H9 (cell line): ENCODE data around the gene RBFOX2. TPM values are rescaled to one million over a fixed set of nuclear protein-coding genes. Genes with fewer than 3 reads are reported as not detected.

Experiments used
- DNase-seq: peaks from one replicate; pipeline ENCODE4 v3.0.0-alpha.2; 2017
- H2AFZ ChIP-seq: one replicate; pipeline ENCODE4 v1.6.1; 2013; ENCODE audit warnings: mild to moderate bottlenecking, low read length, control low read depth, moderate library complexity
- H2AK5ac ChIP-seq: 2 replicates; pipeline ENCODE4 v1.6.1; 2013; ENCODE audit warnings: low read length, control low read depth, mixed read lengths; ENCODE audit not compliant: insufficient read length
- H2BK120ac ChIP-seq: one replicate; pipeline ENCODE4 v1.6.1; 2013; ENCODE audit warnings: low read depth, mild to moderate bottlenecking, low read length, control low read depth, inconsistent platforms; ENCODE audit not compliant: poor library complexity, severe bottlenecking
- H2BK12ac ChIP-seq: 2 replicates; pipeline ENCODE4 v1.6.1; 2013; ENCODE audit warnings: low read length, control low read depth, mixed read lengths, low read depth; ENCODE audit not compliant: insufficient read length
- H2BK15ac ChIP-seq: 2 replicates; pipeline ENCODE4 v1.6.1; 2013; ENCODE audit warnings: low read depth, low read length, control low read depth
- H2BK20ac ChIP-seq: one replicate; pipeline ENCODE4 v1.6.1; 2013; ENCODE audit warnings: low read depth, mild to moderate bottlenecking, low read length, control low read depth, inconsistent platforms; ENCODE audit not compliant: poor library complexity, severe bottlenecking
- H2BK5ac ChIP-seq: 2 replicates; pipeline ENCODE4 v1.6.1; 2013; ENCODE audit warnings: low read length, control low read depth, mixed read lengths; ENCODE audit not compliant: insufficient read length
- H3K14ac ChIP-seq: 2 replicates; pipeline ENCODE4 v1.6.1; 2013; ENCODE audit warnings: low read length, control low read depth; ENCODE audit not compliant: insufficient read depth
- H3K18ac ChIP-seq: 2 replicates; pipeline ENCODE4 v1.6.1; 2013; ENCODE audit warnings: low read depth, mild to moderate bottlenecking, mixed read lengths, low read length, control low read depth; ENCODE audit not compliant: insufficient read length
- H3K23ac ChIP-seq: 2 replicates; pipeline ENCODE4 v1.6.1; 2013; ENCODE audit warnings: low read length, control low read depth, mixed read lengths, low read depth; ENCODE audit not compliant: insufficient read length
- H3K23me2 ChIP-seq: 2 replicates; pipeline ENCODE4 v1.6.1; 2013; ENCODE audit warnings: low read depth, mild to moderate bottlenecking, mixed read lengths, low read length, control low read depth; ENCODE audit not compliant: insufficient read length, poor library complexity, severe bottlenecking
- H3K27ac ChIP-seq: 2 replicates; pipeline ENCODE4 v1.5.1; 2013; ENCODE audit warnings: low read length, control low read depth, mixed read lengths, low read depth; ENCODE audit not compliant: insufficient read length
- H3K27me3 ChIP-seq: 2 replicates; pipeline ENCODE4 v1.6.1; 2013; ENCODE audit warnings: low read length, control low read depth, inconsistent platforms; ENCODE audit not compliant: insufficient read depth
- H3K4ac ChIP-seq: 2 replicates; pipeline ENCODE4 v1.6.1; 2013; ENCODE audit warnings: low read depth, mild to moderate bottlenecking, control low read depth, inconsistent platforms, low read length, moderate library complexity
- H3K4me1 ChIP-seq: 2 replicates; pipeline ENCODE4 v1.6.1; 2013; ENCODE audit warnings: low read length, control low read depth, inconsistent platforms; ENCODE audit not compliant: insufficient read depth
- H3K4me2 ChIP-seq: 2 replicates; pipeline ENCODE4 v1.6.1; 2013; ENCODE audit warnings: low read length, control low read depth, mixed read lengths; ENCODE audit not compliant: insufficient read length, insufficient read depth
- H3K56ac ChIP-seq: 2 replicates; pipeline ENCODE4 v1.6.1; 2013; ENCODE audit warnings: low read depth, mild to moderate bottlenecking, mixed read lengths, low read length, control low read depth; ENCODE audit not compliant: insufficient read length
- H3K79me1 ChIP-seq: 2 replicates; pipeline ENCODE4 v1.6.1; 2013; ENCODE audit warnings: low read depth, mild to moderate bottlenecking, moderate library complexity, low read length, control low read depth, inconsistent platforms; ENCODE audit not compliant: insufficient read depth, poor library complexity, severe bottlenecking
- H3K79me2 ChIP-seq: 2 replicates; pipeline ENCODE4 v1.6.1; 2013; ENCODE audit warnings: low read length, control low read depth, inconsistent platforms; ENCODE audit not compliant: insufficient read depth
- H3K9ac ChIP-seq: 2 replicates; pipeline ENCODE4 v1.6.1; 2013; ENCODE audit warnings: low read length, control low read depth, mixed read lengths; ENCODE audit not compliant: insufficient read length; ENCODE audit errors: extremely low read depth
- H3K9me3 ChIP-seq: one replicate; pipeline ENCODE4 v1.6.1; 2013; ENCODE audit warnings: low read depth, low read length, inconsistent platforms; ENCODE audit not compliant: control insufficient read depth
- H3T11ph ChIP-seq: one replicate; pipeline ENCODE4 v1.6.1; 2013; ENCODE audit warnings: mild to moderate bottlenecking, low read length, control low read depth, inconsistent platforms
- H4K20me1 ChIP-seq: one replicate; pipeline ENCODE4 v1.6.1; 2013; ENCODE audit not compliant: control insufficient read depth, insufficient read length, insufficient read depth
- H4K5ac ChIP-seq: 2 replicates; pipeline ENCODE4 v1.6.1; 2013; ENCODE audit warnings: low read depth, mild to moderate bottlenecking, mixed read lengths, low read length, control low read depth; ENCODE audit not compliant: insufficient read length
- H4K8ac ChIP-seq: replicated peaks from 2 replicates; pipeline ENCODE4 v1.6.1; 2013; ENCODE audit warnings: low read length, control low read depth, mixed read lengths, low read depth; ENCODE audit not compliant: insufficient read length
- H4K91ac ChIP-seq: 2 replicates; pipeline ENCODE4 v1.6.1; 2013; ENCODE audit warnings: low read depth, mild to moderate bottlenecking, moderate library complexity, mixed read lengths, low read length, control low read depth; ENCODE audit not compliant: insufficient read length
- H3K27ac Mint-ChIP-seq, 3 experiments: 2 replicates in 2 of 3; 3 replicates in 1 of 3; pipeline ENCODE4 v1.8.0; 2020 to 2021; ENCODE audit warnings: mixed read lengths in 3 of 3, mild to moderate bottlenecking in 1 of 3, moderate library complexity in 1 of 3
- H3K27me3 Mint-ChIP-seq: 2 replicates; pipeline ENCODE4 v1.8.0; 2021; ENCODE audit warnings: low read depth, mild to moderate bottlenecking, moderate library complexity, mixed read lengths
- H3K36me3 Mint-ChIP-seq, 3 experiments: 2 replicates in 2 of 3; 3 replicates in 1 of 3; pipeline ENCODE4 v1.8.0; 2020 to 2021; ENCODE audit warnings: low read depth in 3 of 3, mixed read lengths in 3 of 3; ENCODE audit not compliant: insufficient read depth in 1 of 3
- H3K4me1 Mint-ChIP-seq, 2 experiments: 2 replicates each; pipeline ENCODE4 v1.8.0; 2020; ENCODE audit warnings: mixed read lengths in 2 of 2
- H3K4me3 Mint-ChIP-seq, 2 experiments: 2 replicates in 1 of 2; 3 replicates in 1 of 2; pipeline ENCODE4 v1.8.0; 2020 to 2021; ENCODE audit warnings: mild to moderate bottlenecking in 2 of 2, mixed read lengths in 2 of 2, moderate library complexity in 1 of 2
- H3K9me3 Mint-ChIP-seq, 2 experiments: 2 replicates in 1 of 2; 3 replicates in 1 of 2; pipeline ENCODE4 v1.8.0; 2020; ENCODE audit warnings: mild to moderate bottlenecking in 2 of 2, mixed read lengths in 2 of 2, moderate library complexity in 1 of 2
- CTCF ChIP-seq: fragments of 200-600 bp; sonication (generic); conservative IDR thresholded peaks from 3 replicates; pipeline ENCODE4 v1.8.0; 2021; ENCODE audit warnings: antibody characterized with exemption, mild to moderate bottlenecking
- WGBS: extraction: QIAGEN DNeasy Blood & Tissue Kit; methylation state at CpG from one replicate; pipeline ENCODE4 v1.1.7; 2013; ENCODE audit warnings: missing lambda C conversion rate, low lambda C conversion rate, mixed read lengths; ENCODE audit not compliant: insufficient read length; ENCODE audit errors: extremely low coverage; 5-methylcytosine and 5-hydroxymethylcytosine counted together
- total RNA-seq: library from RNA; stranded (reverse); gene quantifications from 2 replicates; pipeline ENCODE4 v1.2.1, GENCODE V29; 2021

Gene RBFOX2
- total RNA-seq, 1 experiment from 2014 or later: 84.7 TPM

DNA sequence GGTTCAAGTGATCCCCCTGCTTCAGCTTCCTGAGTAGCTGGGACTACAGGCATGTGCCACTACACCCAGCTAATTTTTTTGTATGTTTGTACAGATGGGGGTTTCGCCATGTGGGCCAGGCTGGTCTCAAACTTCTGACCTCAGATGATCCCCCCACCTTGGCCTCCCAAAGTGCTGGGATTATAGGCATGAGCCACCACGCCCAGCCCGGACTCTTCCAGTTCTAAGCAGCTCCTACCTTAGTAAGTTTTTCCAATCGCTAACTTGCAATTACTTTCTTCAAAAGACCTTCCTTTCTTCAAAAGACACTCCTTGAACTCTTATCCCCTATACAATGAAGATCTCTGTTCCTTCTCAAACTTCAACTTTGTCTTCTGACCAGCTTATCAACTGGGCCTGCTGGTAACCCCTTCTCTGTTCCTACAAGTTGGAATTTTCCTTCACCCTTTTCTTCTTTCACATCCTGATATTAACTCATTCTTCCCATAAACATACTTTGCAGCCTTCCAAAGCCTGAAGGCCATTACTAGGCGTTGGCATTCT lies 25.8 kb downstream of the RBFOX2 start:
- Mint-ChIP-seq H3K9me3 (no peaks in the 10 kb centered on the region), H3K27me3 (no peaks in the 10 kb centered on the region), H3K36me3 (no peaks in the 10 kb centered on the region), H3K4me1 (peaks cover 3 to 8% of the 10 kb centered on the region in 2 experiments; a peak in 3 of 4 replicates), H3K27ac (no peak overlapping the region; a peak in 1 of 7 replicates), H3K4me3 (no peak overlapping the region)
- Histone ChIP-seq H2BK15ac (no peak overlapping the region), H4K8ac (no peak overlapping the region), H3K14ac (no peak overlapping the region), H4K5ac (no peak overlapping the region), H2BK120ac (no peak overlapping the region), H2BK5ac (no peak overlapping the region), H2AK5ac (no peak overlapping the region), H3K4me2 (no peak overlapping the region), H3K23me2 (no peaks in the 10 kb centered on the region), H3K79me1 (peaks cover 5% of the 10 kb centered on the region), H3K23ac (no peak overlapping the region), H3K27ac (no peak overlapping the region), H3K4ac (no peak overlapping the region), H3K79me2 (peaks cover 16% of the 10 kb centered on the region; the same call in 1 of the 2 replicates), H3K56ac (no peak overlapping the region), H3K4me1 (no peaks in the 10 kb centered on the region), H3K9ac (no peak overlapping the region), H4K20me1 (no peaks in the 10 kb centered on the region), H4K91ac (no peak overlapping the region), H3K27me3 (no peaks in the 10 kb centered on the region), H3T11ph (no peak overlapping the region), H3K18ac (no peak overlapping the region), H2AFZ (no peak overlapping the region), H2BK12ac (no peak overlapping the region), H2BK20ac (no peak overlapping the region), H3K9me3 (no peaks in the 10 kb centered on the region)
- no CpG with 5 or more reads among the region's 5 CpGs for WGBS
- no peak for TF ChIP-seq CTCF
- no peak for DNase-seq
